Vagina (tissue), 2 donors: Measurements from ENCODE around the gene TTC38. TPM values are rescaled to one million over a fixed set of nuclear protein-coding genes. Genes with fewer than 3 reads are reported as not detected.

ENCODE experiments used
- DNase-seq, 2 donors: peaks; one replicate each; pipeline ENCODE4 v3.0.0-alpha.2; 2017; ENCODE audit errors: extremely low spot score in 2 of 2
- H3K27ac ChIP-seq: fragments of 200-600 bp; sonication (generic); one replicate; pipeline ENCODE4 v1.5.1; 2019
- H3K27me3 ChIP-seq: fragments of 200-600 bp; sonication (generic); one replicate; pipeline ENCODE4 v1.5.1; 2019
- H3K36me3 ChIP-seq, 2 donors: fragments of 200-600 bp; sonication (generic); one replicate each; pipeline ENCODE4 v1.5.1; 2017 to 2019
- H3K4me1 ChIP-seq: fragments of 200-600 bp; sonication (generic); one replicate; pipeline ENCODE4 v1.5.1; 2019
- H3K4me3 ChIP-seq, 2 donors: fragments of 200-600 bp; sonication (generic); 1 replicate in 1 of 2; 2 replicates in 1 of 2; pipeline ENCODE4 v1.5.1; 2016 to 2019
- H3K9me3 ChIP-seq: fragments of 200-600 bp; sonication (generic); one replicate; pipeline ENCODE4 v1.5.1; 2019
- CTCF ChIP-seq, 3 experiments: fragments of 450-650 bp in 2 of 3; fragments of 200-600 bp in 1 of 3; sonication (generic) in 1 of 3; IDR thresholded peaks; one replicate each; pipeline ENCODE4 v1.5.1; 2017 to 2019; ENCODE audit warnings: antibody characterized with exemption in 3 of 3, mild to moderate bottlenecking in 2 of 3, moderate library complexity in 2 of 3
- POLR2A ChIP-seq, 2 donors: fragments of 450-650 bp; IDR thresholded peaks; one replicate each; pipeline ENCODE4 v1.6.1; 2017; ENCODE audit warnings: antibody characterized with exemption in 2 of 2, mild to moderate bottlenecking in 2 of 2, moderate library complexity in 2 of 2
- POLR2AphosphoS5 ChIP-seq, 2 donors: sonication (generic); formaldehyde crosslinking; IDR thresholded peaks; one replicate each; pipeline ENCODE4 v1.9.0; 2017; ENCODE audit warnings: antibody characterized with exemption in 2 of 2, mild to moderate bottlenecking in 2 of 2, low read depth in 1 of 2; ENCODE audit not compliant: insufficient read depth in 1 of 2
- intact Hi-C: fragments of 100-400 bp; cut with DNase I; formaldehyde crosslinking; loops from one replicate; pipeline ENCODE4 v1.15.1; 2023
- total RNA-seq: library from RNA; depleted of rRNA; stranded (reverse); fragments of >200 nt; gene quantifications from one replicate; pipeline ENCODE4 v1.2.3, GENCODE V29; 2016

Gene TTC38
- total RNA-seq, 1 donor from 2014 or later, result 58.7 TPM

DNA sequence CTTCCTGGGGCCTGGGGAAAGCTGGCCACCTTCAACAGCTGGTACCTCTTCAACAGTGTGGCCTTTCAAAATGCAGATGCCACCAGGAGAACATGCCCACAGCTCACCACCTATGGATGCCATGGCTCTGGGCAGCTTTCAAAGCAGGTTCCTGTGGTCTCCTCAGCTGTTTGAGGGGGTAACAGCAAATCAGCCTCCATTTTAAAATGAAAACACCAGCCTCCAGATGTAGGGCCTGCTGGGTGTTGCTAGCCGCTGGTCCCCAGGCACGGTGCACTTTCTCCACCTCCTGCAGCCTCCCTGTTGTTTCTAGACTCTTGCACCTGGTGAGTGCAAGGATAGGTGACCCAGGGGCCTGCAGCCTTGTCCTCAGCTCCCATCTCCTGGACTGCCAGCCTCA is 27.7 kb upstream of the TTC38 start:
- intact Hi-C loops, result no loop called here
- no peaks in the 10 kb centered on the region for H3K9me3 ChIP-seq
- no peak overlapping the region for H3K4me3 ChIP-seq
- TF ChIP-seq POLR2A (IDR thresholded peaks at IDR 0.05) (no peak), POLR2AphosphoS5 (IDR thresholded peaks at IDR 0.05; ENCODE audit: insufficient read depth in 1 of 2, low read depth in 1 of 2) (no peak), CTCF (IDR thresholded peaks at IDR 0.05) (no peak)
- DNase-seq, result no peak
- no peaks in the 10 kb centered on the region for H3K4me1 ChIP-seq
- no peaks in the 10 kb centered on the region for H3K27me3 ChIP-seq
- H3K36me3 ChIP-seq, result peaks cover 0 to 8% of the 10 kb centered on the region in 2 donors
- no peak overlapping the region for H3K27ac ChIP-seq

DNA sequence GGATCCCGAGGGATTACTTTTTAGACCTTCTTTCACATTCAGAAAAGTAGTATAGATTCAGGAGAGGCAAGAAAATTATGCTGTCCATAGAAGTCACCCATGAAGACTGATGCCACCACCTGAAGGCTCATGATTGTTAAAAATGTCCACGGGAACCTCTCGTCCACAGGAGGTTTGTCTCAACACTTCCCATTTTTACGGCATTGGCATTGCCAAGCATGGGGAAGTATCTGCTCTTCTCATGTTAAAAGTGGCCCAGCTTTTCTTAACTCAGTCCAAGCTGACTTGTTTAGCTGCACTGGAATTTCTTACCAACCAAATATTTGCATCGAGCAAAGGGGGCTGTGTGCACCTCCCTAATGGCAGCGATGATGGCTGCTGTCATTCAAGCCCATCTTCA is 27.3 kb upstream of the TTC38 start:
- Histone ChIP-seq H3K27me3 (no peaks in the 10 kb centered on the region), H3K9me3 (no peaks in the 10 kb centered on the region), H3K4me1 (no peaks in the 10 kb centered on the region), H3K36me3 (peaks cover 0 to 3% of the 10 kb centered on the region in 2 donors), H3K27ac (no peak overlapping the region), H3K4me3 (no peak overlapping the region)
- DNase-seq, result no peak
- TF ChIP-seq CTCF (IDR thresholded peaks at IDR 0.05) (no peak), POLR2AphosphoS5 (IDR thresholded peaks at IDR 0.05; ENCODE audit: insufficient read depth in 1 of 2, low read depth in 1 of 2) (no peak), POLR2A (IDR thresholded peaks at IDR 0.05) (no peak)
- intact Hi-C loops, result no loop called here

- H3K27me3 ChIP-seq, result no peaks in the 10 kb centered on the region
- DNase-seq, result no peak
- H3K9me3 ChIP-seq, result no peaks in the 10 kb centered on the region
- H3K36me3 ChIP-seq, result no peaks in the 10 kb centered on the region
- TF ChIP-seq POLR2A (IDR thresholded peaks at IDR 0.05), result no peak
- TF ChIP-seq POLR2AphosphoS5 (IDR thresholded peaks at IDR 0.05; ENCODE audit: insufficient read depth in 1 of 2, low read depth in 1 of 2), result no peak
- TF ChIP-seq CTCF (IDR thresholded peaks at IDR 0.05), result no peak
- intact Hi-C loops, result no loop called here
- no peak overlapping the region for H3K4me3 ChIP-seq
- H3K27ac ChIP-seq, result no peak overlapping the region
- no peaks in the 10 kb centered on the region for H3K4me1 ChIP-seq
These were observed 26.9 kb upstream of the TTC38 start for GRCh38 chr22:46240907-46241306.

- no peak for TF ChIP-seq POLR2A (IDR thresholded peaks at IDR 0.05)
- TF ChIP-seq POLR2AphosphoS5 (IDR thresholded peaks at IDR 0.05; ENCODE audit: insufficient read depth in 1 of 2, low read depth in 1 of 2), result no peak
- TF ChIP-seq CTCF (IDR thresholded peaks at IDR 0.05), result no peak
- H3K27ac ChIP-seq, result no peak overlapping the region
- no peaks in the 10 kb centered on the region for H3K4me1 ChIP-seq
- no peak for DNase-seq
- H3K27me3 ChIP-seq, result no peaks in the 10 kb centered on the region
- no peak overlapping the region for H3K4me3 ChIP-seq
- no peaks in the 10 kb centered on the region for H3K36me3 ChIP-seq
- H3K9me3 ChIP-seq, result no peaks in the 10 kb centered on the region
- intact Hi-C loops, result no loop called here
These were observed 26.3 kb upstream of the TTC38 start for GRCh38 chr22:46241396-46242007.

- Histone ChIP-seq H3K27me3 (no peaks in the 10 kb centered on the region), H3K4me3 (no peak overlapping the region), H3K27ac (no peak overlapping the region), H3K4me1 (no peaks in the 10 kb centered on the region), H3K36me3 (no peaks in the 10 kb centered on the region), H3K9me3 (no peaks in the 10 kb centered on the region)
- DNase-seq, result no peak
- intact Hi-C loops, result no loop called here
- TF ChIP-seq CTCF (IDR thresholded peaks at IDR 0.05) (no peak), POLR2A (IDR thresholded peaks at IDR 0.05) (no peak)
These were observed 25.7 kb upstream of the TTC38 start for GRCh38 chr22:46242076-46242475.
